ENCODE measurements around the gene FMN1.

DNA sequence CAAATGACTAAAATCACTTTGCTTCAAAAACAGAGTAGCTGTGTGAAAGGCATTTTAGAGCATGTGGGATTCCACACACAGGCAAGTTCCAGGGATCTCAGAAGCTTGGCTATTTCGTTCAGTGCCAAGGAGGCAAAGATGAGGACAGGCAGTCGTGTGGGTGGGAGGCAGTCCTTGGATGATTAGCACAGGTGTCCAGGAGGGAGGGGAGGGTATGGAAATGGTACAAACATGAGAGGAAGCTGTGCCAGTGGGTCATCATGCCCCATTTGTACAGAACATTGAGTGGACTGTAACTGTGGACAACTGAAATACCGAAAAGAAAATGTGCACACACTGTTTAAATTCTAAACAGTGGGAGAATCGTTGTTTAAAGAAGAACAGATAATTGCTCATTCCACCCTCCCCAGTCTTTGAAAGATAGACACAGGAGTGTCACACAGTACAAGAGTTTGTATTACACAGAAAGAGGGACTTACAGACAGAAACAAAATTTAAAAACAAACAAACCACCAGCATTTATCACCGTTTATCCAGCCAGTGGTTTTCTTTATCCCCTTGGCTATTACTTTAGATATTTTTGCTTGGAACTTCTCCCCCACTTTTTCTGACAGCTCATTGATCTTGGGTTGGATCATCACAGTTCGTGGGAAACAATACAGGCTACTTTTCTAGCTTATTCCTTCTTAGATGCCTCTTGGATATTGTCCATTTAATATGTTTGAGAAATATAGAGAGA is 353.8 kb downstream of the FMN1 start:
- TF ChIP-seq EZH2 (IDR thresholded peaks at IDR 0.05; ENCODE audit: insufficient read depth, poor library complexity, severe bottlenecking) (no peak), EZH2phosphoT487 (IDR thresholded peaks at IDR 0.05; ENCODE audit: insufficient read depth, low read depth) (no peak)
